ENCODE results near the gene MIB2. TPM values are rescaled to one million over a fixed set of nuclear protein-coding genes. Genes with fewer than 3 reads are reported as not detected.

MIB2 gene
- total and polyA plus RNA-seq, 2 of the 4 experiments (the other 2 are of a cell fraction) = 17.2 to 47.8 TPM

- Histone ChIP-seq H3K9me3 (ENCODE audit: control insufficient read depth, insufficient read depth, low read length) (no peaks in the 10 kb centered on the region), H3K9me1 (ENCODE audit: insufficient read depth, low read length) (no peaks in the 10 kb centered on the region), H3K4ac (ENCODE audit: low read depth, low read length) (no peak overlapping the region), H2BK120ac (ENCODE audit: low read depth, low read length) (no peak overlapping the region), H4K20me1 (ENCODE audit: insufficient read depth, low read length) (peaks cover 18% of the 10 kb centered on the region), H3K27ac (ENCODE audit: insufficient read depth, low read length) (no peak overlapping the region), H2BK20ac (ENCODE audit: low read depth, low read length) (no peak overlapping the region), H3K36me3 (ENCODE audit: control insufficient read depth, insufficient read depth, low read length) (peaks cover 31% of the 10 kb centered on the region), H2BK5ac (ENCODE audit: low read depth, low read length, poor library complexity, severe bottlenecking) (no peak overlapping the region), H3K9ac (ENCODE audit: low read depth, low read length) (no peak overlapping the region), H4K5ac (ENCODE audit: low read depth, low read length) (no peak overlapping the region), H2BK15ac (ENCODE audit: low read depth, low read length) (no peak overlapping the region), H3K4me2 (ENCODE audit: low read depth, low read length) (no peak overlapping the region), H3K4me3 (ENCODE audit: insufficient read depth, low read depth, low read length) (no peak overlapping the region), H3K4me1 (ENCODE audit: control insufficient read depth, insufficient read depth, low read length) (no peaks in the 10 kb centered on the region; the same call in 1 of the 2 replicates), H2AK9ac (replicated peaks; ENCODE audit: low read depth, low read length, poor library complexity) (no peak overlapping the region), H3K27me3 (ENCODE audit: control insufficient read depth, insufficient read depth, low read length) (no peaks in the 10 kb centered on the region), H3K23ac (ENCODE audit: low read depth, low read length) (no peak overlapping the region), H3K18ac (ENCODE audit: low read depth, low read length) (no peak overlapping the region), H4K91ac (ENCODE audit: insufficient read depth, low read depth, low read length) (no peak overlapping the region), H4K8ac (ENCODE audit: low read depth in 2 of 2, low read length in 2 of 2) (no peak overlapping the region), H3K56ac (ENCODE audit: extremely low read depth, insufficient read depth, low read length) (no peak overlapping the region), H2AFZ (replicated peaks; ENCODE audit: low read length, poor library complexity) (no peak overlapping the region), H3K14ac (replicated peaks; ENCODE audit: low read depth, low read length) (no peak overlapping the region), H2AK5ac (ENCODE audit: low read depth, low read length) (no peak overlapping the region), H3K79me1 (ENCODE audit: low read depth in 1 of 2, low read length in 2 of 2) (peaks cover 0 to 5% of the 10 kb centered on the region in 2 experiments; a peak in 1 of 4 replicates)
- WGBS, 2 experiments (ENCODE audit: extremely low coverage in 2 of 2, insufficient read length in 1 of 2) = 86% methylated on average over 6 of the region's 37 CpGs; no CpG with 5 or more reads in 1 of the 2 experiments
- intact Hi-C loops (cut with micrococcal nuclease) = no loop called here
- TF ChIP-seq BHLHE40 (IDR thresholded peaks at IDR 0.05; ENCODE audit: low read depth, low read length) (no peak), MAFK (IDR thresholded peaks at IDR 0.05; ENCODE audit: low read depth, low read length) (no peak), POLR2A (IDR thresholded peaks at IDR 0.05; ENCODE audit: low read depth, low read length) (no peak), RAD21 (IDR thresholded peaks at IDR 0.05; ENCODE audit: low read length) (no peak), CEBPB (IDR thresholded peaks at IDR 0.05; ENCODE audit: low read depth, low read length) (no peak), USF2 (IDR thresholded peaks at IDR 0.05; ENCODE audit: low read depth, low read length) (no peak), SMC3 (IDR thresholded peaks at IDR 0.05; ENCODE audit: low read depth, low read length) (no peak), RCOR1 (IDR thresholded peaks at IDR 0.05; ENCODE audit: insufficient replicate concordance, low read length) (no peak), MAZ (IDR thresholded peaks at IDR 0.05; ENCODE audit: borderline replicate concordance, low read depth, low read length) (no peak), CHD1 (IDR thresholded peaks at IDR 0.05; ENCODE audit: low read depth, low read length) (no peak), RFX5 (IDR thresholded peaks at IDR 0.05; ENCODE audit: low read depth, low read length) (no peak), ELK1 (IDR thresholded peaks at IDR 0.05; ENCODE audit: borderline replicate concordance, low read depth, low read length) (no peak), MXI1 (IDR thresholded peaks at IDR 0.05; ENCODE audit: borderline replicate concordance, low read depth, low read length) (no peak), CTCF (conservative IDR thresholded peaks at IDR 0.05; ENCODE audit: low read depth, low read length) (no peak), NFE2L2 (IDR thresholded peaks at IDR 0.05; ENCODE audit: low read depth, low read length) (no peak)
- DNase-seq = no peak
- CTCF ChIA-PET = no interaction called here
- ATAC-seq (ENCODE audit: low read depth) = no peak
- POLR2A ChIA-PET (ENCODE audit: unreplicated experiment) = no interaction called here
- dilution Hi-C loops (cut with HindIII; ENCODE audit: low sequenced_read_pairs, unreplicated experiment) = no loop called here
- in situ Hi-C loops (cut with MboI; ENCODE audit: low sequenced_read_pairs) = no loop called here
- no TSS peak for BruUV-seq (replicated peaks)
Measured at GRCh38 chr1:1627261-1627828, 12.0 kb downstream of the MIB2 start.
